ENCODE measurements around the gene KLRC4.
"Not testable (repeated sequence)": the region's sequence is repeated elsewhere in the genome, so short reads cannot be mapped to it uniquely, and the experiment has no call there.

KLRC4 gene

GRCh38 chr12:10409392-10409791 is at the start of gene KLRC4:
Gene KLRC4, minus strand, starts transcription at chr12:10409757. Its CDS starts 182 bp downstream, at chr12:10409575.
- DNase-seq (ENCODE audit: low read depth) = no peak

- no peak for DNase-seq (ENCODE audit: low read depth)
These were observed 48.2 kb upstream of the KLRC4 start for GRCh38 chr12:10457760-10458159.

GRCh38 chr12:10456856-10457255 is 47.3 kb upstream of the KLRC4 start:
- DNase-seq (ENCODE audit: low read depth) = no peak

- no peak for DNase-seq (ENCODE audit: low read depth)
These were observed 46.2 kb upstream of the KLRC4 start for GRCh38 chr12:10455766-10456165.

GRCh38 chr12:10454531-10454930 is 45.0 kb upstream of the KLRC4 start:
- DNase-seq (ENCODE audit: low read depth) = no peak

- no peak for DNase-seq (ENCODE audit: low read depth)
These were observed 43.6 kb upstream of the KLRC4 start, which contains the start of gene KLRC1 for GRCh38 chr12:10453156-10453555. Gene KLRC1, minus strand, starts transcription at chr12:10453377. Its CDS starts 2,221 bp downstream, at chr12:10451156.

- no peak for DNase-seq (ENCODE audit: low read depth)
These were observed 38.7 kb upstream of the KLRC4 start for GRCh38 chr12:10448236-10448635.

- DNase-seq (ENCODE audit: low read depth) = not testable (repeated sequence)
These were observed 36.5 kb upstream of the KLRC4 start for GRCh38 chr12:10446052-10446451.

- DNase-seq (ENCODE audit: low read depth) = not testable (repeated sequence)
These were observed 31.6 kb upstream of the KLRC4 start for GRCh38 chr12:10441144-10441543.

- DNase-seq (ENCODE audit: low read depth) = peak; percentile 32
These were observed 30.2 kb upstream of the KLRC4 start for GRCh38 chr12:10439608-10440274.

- not testable (repeated sequence) for DNase-seq (ENCODE audit: low read depth)
These were observed 28.0 kb upstream of the KLRC4 start for GRCh38 chr12:10437601-10438000.

- DNase-seq (ENCODE audit: low read depth) = peak; percentile 66
These were observed 26.3 kb upstream of the KLRC4 start, which contains the start of gene KLRC2 for GRCh38 chr12:10435816-10436215. Gene KLRC2, minus strand, starts transcription at chr12:10436010. Its CDS starts 24 bp downstream, at chr12:10435986.

GRCh38 chr12:10430623-10431022 is 21.1 kb upstream of the KLRC4 start:
- peak; percentile 19 for DNase-seq (ENCODE audit: low read depth)

- DNase-seq (ENCODE audit: low read depth) = not testable (repeated sequence)
These were observed 16.4 kb upstream of the KLRC4 start for GRCh38 chr12:10425938-10426337.

GRCh38 chr12:10424260-10424899 is 14.8 kb upstream of the KLRC4 start:
- DNase-seq (ENCODE audit: low read depth) = peak; percentile 13

- DNase-seq (ENCODE audit: low read depth) = not testable (repeated sequence)
These were observed 12.6 kb upstream of the KLRC4 start for GRCh38 chr12:10422159-10422558.

- DNase-seq (ENCODE audit: low read depth) = peak; percentile 24
These were observed 10.8 kb upstream of the KLRC4 start, which contains the start of gene KLRC3 for GRCh38 chr12:10420334-10420733. Gene KLRC3, minus strand, starts transcription at chr12:10420595. Its CDS starts 45 bp downstream, at chr12:10420550.

- DNase-seq (ENCODE audit: low read depth) = no peak
These were observed 715 bp downstream of the KLRC4 start for GRCh38 chr12:10408842-10409241.

GRCh38 chr12:10406725-10407124 is 2.8 kb downstream of the KLRC4 start:
- DNase-seq (ENCODE audit: low read depth) = no peak

- no peak for DNase-seq (ENCODE audit: low read depth)
These were observed 4.3 kb downstream of the KLRC4 start for GRCh38 chr12:10405294-10405693.

GRCh38 chr12:10404798-10405197 is 4.8 kb downstream of the KLRC4 start:
- DNase-seq (ENCODE audit: low read depth) = no peak

GRCh38 chr12:10400829-10401228 is 8.7 kb downstream of the KLRC4 start:
- peak; percentile 19 for DNase-seq (ENCODE audit: low read depth)

- DNase-seq (ENCODE audit: low read depth) = no peak
These were observed 11.4 kb downstream of the KLRC4 start for GRCh38 chr12:10398168-10398567.
